Ovary (tissue), 9 donors: ENCODE results near the gene THAP2. TPM values are rescaled to one million over a fixed set of nuclear protein-coding genes. Genes with fewer than 3 reads are reported as not detected.

Experiments
- DNase-seq, 5 donors: peaks; one replicate each; pipeline ENCODE4 v3.0.0-alpha.2; 2019 to 2020
- H3K27ac ChIP-seq, 2 donors: fragments of 200-600 bp; one replicate each; pipeline versions ENCODE4 v1.5.1 to v1.8.0; 2019 to 2022
- H3K27me3 ChIP-seq: fragments of 200-600 bp; one replicate; pipeline ENCODE4 v1.8.0; 2022
- H3K36me3 ChIP-seq: fragments of 200-600 bp; sonication (generic); one replicate; pipeline ENCODE4 v1.5.1; 2019
- H3K4me1 ChIP-seq: one replicate; pipeline ENCODE4 v1.8.1; 2013; ENCODE audit warnings: mild to moderate bottlenecking, moderate library complexity; ENCODE audit not compliant: insufficient read depth
- H3K4me3 ChIP-seq: fragments of 200-600 bp; sonication (generic); one replicate; pipeline ENCODE4 v1.5.1; 2017
- H3K9me3 ChIP-seq, 2 donors: fragments of 200-600 bp in 1 of 2; sonication (generic) in 1 of 2; one replicate each; pipeline versions ENCODE4 v1.5.1 to v1.8.1; 2013 to 2019; ENCODE audit warnings: mild to moderate bottlenecking in 1 of 2, moderate library complexity in 1 of 2
- EP300 ChIP-seq: sonication (generic); formaldehyde crosslinking; IDR thresholded peaks from one replicate; pipeline ENCODE4 v1.6.1; 2017; ENCODE audit warnings: antibody characterized with exemption
- POLR2A ChIP-seq: fragments of 450-650 bp; IDR thresholded peaks from one replicate; pipeline ENCODE4 v1.6.1; 2017; ENCODE audit warnings: antibody characterized with exemption, mild to moderate bottlenecking, moderate library complexity
- WGBS, 3 donors: extraction: QIAGEN DNeasy Blood & Tissue Kit in 1 of 3; methylation state at CpG; one replicate each; pipeline versions ENCODE4 v1.1.5 to v1.1.7; 2013 to 2017; 5-methylcytosine and 5-hydroxymethylcytosine counted together
- intact Hi-C, 4 donors: fragments of 100-400 bp; cut with DNase I; formaldehyde crosslinking; loops; one replicate each; pipeline versions ENCODE4 v1.11.0 to v1.15.1; 2022 to 2023
- polyA plus RNA-seq, 2 donors: library from polyadenylated mRNA; stranded (reverse); fragments of 200-250 nt in 1 of 2; fragments of 350-450 nt in 1 of 2; fragmentation: Illumina TruSeq in 1 of 2; extraction: RNeasy Lipid Tissue Mini Kit (QIAGEN cat#74804) in 1 of 2; gene quantifications; one replicate each; pipeline ENCODE4 v1.2.3, GENCODE V29; 2013 to 2014
- total RNA-seq, 7 donors: library from RNA; depleted of rRNA in 2 of 7; stranded (reverse); fragments of >200 nt in 2 of 7; fragmentation: NEBNext Ultra II Directional in 3 of 7; extraction: Animal tissue kit (Norgen Biotek cat#: 25700) in 3 of 7; gene quantifications; one replicate each; pipeline versions ENCODE4 v1.1.0 to v1.2.4, GENCODE V29; 2016 to 2023
- TF ChIP-seq, protein P1 (sequence below), 3 donors: fragments of 450-650 bp in 2 of 3; fragments of 200-600 bp in 1 of 3; IDR thresholded peaks; one replicate each; pipeline versions ENCODE4 v1.5.1 to v1.8.0; 2016 to 2022; ENCODE audit warnings: antibody characterized with exemption in 3 of 3, mild to moderate bottlenecking in 1 of 3
- donor health status: DM: no; HTN: no; CAD: no; lungs with moderate emphysema.
- donor health status: DM: no; HTN: no; CAD: no.
- donor health status: Bipolar disorder and iron deficiency.
- donor health status: DM: yes; HTN: yes; CAD: no.
- donor health status: DM: no; HTN: no; CAD: no.
- donor health status: DM: yes; HTN: yes; CAD: no.

The THAP2 gene
- total and polyA plus RNA-seq, 9 donors: 3.6 to 7.5 (median 5.8) TPM

DNA sequence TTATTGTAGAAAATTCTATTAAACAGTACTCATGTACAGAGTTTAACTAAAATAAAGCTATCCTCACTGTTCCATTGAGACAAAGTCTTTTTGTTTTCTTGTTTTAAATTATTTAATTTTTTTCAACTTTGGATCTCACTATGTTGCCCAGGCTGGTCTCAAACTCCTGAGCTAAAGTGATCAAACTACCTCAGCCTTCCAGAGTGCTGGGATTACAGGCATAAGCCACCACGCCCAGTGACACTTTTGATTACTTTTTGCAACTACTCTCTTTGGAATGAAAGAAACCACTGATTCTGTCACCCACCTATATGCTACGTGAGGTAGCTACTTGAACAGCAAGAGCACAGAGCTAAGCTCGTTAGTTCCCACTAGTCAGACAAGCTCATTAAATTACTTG, 17.6 kb upstream of the THAP2 start:
- WGBS, 3 donors: 96 to 98% (median 96%) methylated on average over 3 of the region's 3 CpGs
- no peak for DNase-seq
- Histone ChIP-seq H3K9me3 (no peaks in the 10 kb centered on the region), H3K27ac (no peak overlapping the region), H3K4me3 (no peak overlapping the region), H3K4me1 (no peaks in the 10 kb centered on the region), H3K27me3 (no peaks in the 10 kb centered on the region), H3K36me3 (no peaks in the 10 kb centered on the region)
- intact Hi-C loops: no loop called here
- TF ChIP-seq, protein P1, sequence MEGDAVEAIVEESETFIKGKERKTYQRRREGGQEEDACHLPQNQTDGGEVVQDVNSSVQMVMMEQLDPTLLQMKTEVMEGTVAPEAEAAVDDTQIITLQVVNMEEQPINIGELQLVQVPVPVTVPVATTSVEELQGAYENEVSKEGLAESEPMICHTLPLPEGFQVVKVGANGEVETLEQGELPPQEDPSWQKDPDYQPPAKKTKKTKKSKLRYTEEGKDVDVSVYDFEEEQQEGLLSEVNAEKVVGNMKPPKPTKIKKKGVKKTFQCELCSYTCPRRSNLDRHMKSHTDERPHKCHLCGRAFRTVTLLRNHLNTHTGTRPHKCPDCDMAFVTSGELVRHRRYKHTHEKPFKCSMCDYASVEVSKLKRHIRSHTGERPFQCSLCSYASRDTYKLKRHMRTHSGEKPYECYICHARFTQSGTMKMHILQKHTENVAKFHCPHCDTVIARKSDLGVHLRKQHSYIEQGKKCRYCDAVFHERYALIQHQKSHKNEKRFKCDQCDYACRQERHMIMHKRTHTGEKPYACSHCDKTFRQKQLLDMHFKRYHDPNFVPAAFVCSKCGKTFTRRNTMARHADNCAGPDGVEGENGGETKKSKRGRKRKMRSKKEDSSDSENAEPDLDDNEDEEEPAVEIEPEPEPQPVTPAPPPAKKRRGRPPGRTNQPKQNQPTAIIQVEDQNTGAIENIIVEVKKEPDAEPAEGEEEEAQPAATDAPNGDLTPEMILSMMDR (IDR thresholded peaks at IDR 0.05): no peak
- no peak for TF ChIP-seq POLR2A
- no peak for TF ChIP-seq EP300

DNA sequence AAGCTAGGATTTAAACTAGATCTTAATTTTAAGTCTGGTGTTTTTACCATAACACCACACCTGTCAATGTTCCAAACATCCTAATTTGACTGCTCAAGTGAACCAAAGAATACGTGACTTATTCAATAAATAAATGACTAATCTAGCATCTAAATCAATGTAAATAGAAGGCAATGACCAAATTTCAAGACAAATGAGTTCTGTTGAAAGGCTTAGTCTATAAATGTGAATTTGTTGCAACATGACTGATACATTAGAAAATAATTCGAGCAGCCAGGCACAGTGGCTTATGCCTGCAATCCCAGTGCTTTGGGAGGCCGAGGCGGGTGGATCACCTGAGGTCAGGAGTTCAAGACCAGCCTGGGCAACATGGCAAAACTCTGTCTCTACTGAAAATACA, 15.6 kb upstream of the THAP2 start:
- no peaks in the 10 kb centered on the region for H3K27me3 ChIP-seq
- WGBS, 3 donors: 91 to 93% (median 93%) methylated on average over 4 of the region's 4 CpGs
- intact Hi-C loops: no loop called here
- H3K36me3 ChIP-seq: no peaks in the 10 kb centered on the region
- no peak overlapping the region for H3K27ac ChIP-seq
- H3K4me1 ChIP-seq: no peaks in the 10 kb centered on the region
- H3K9me3 ChIP-seq: no peaks in the 10 kb centered on the region
- no peak overlapping the region for H3K4me3 ChIP-seq
- TF ChIP-seq EP300: no peak
- TF ChIP-seq POLR2A: no peak
- TF ChIP-seq, protein P1 (IDR thresholded peaks at IDR 0.05): no peak
- no peak for DNase-seq

DNA sequence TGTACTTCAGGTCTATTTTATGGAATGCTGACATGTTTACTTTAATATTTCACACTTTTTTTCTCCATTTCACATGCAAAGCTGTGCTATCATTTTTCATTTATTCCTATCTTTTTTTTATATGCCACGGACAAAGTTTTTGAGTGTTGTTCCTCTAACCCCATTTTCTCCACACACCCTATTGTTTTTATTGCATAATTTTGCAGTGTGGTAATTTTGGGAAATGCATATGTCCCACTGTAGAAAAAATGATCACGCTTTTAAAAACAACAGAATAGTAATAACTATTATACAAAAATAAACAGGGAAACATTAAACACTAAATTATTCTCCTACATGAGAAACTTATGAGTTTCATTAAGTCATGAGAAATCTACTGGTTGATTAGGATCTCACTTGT, 14.7 kb upstream of the THAP2 start:
- Histone ChIP-seq H3K36me3 (no peaks in the 10 kb centered on the region), H3K27me3 (no peaks in the 10 kb centered on the region), H3K27ac (no peak overlapping the region), H3K4me3 (no peak overlapping the region), H3K4me1 (no peaks in the 10 kb centered on the region), H3K9me3 (no peaks in the 10 kb centered on the region)
- WGBS, 3 donors: 88 to 94% (median 92%) methylated on average over 2 of the region's 2 CpGs
- TF ChIP-seq EP300 (no peak), POLR2A (no peak)
- TF ChIP-seq, protein P1 (IDR thresholded peaks at IDR 0.05): no peak
- DNase-seq: no peak
- intact Hi-C loops: no loop called here

DNA sequence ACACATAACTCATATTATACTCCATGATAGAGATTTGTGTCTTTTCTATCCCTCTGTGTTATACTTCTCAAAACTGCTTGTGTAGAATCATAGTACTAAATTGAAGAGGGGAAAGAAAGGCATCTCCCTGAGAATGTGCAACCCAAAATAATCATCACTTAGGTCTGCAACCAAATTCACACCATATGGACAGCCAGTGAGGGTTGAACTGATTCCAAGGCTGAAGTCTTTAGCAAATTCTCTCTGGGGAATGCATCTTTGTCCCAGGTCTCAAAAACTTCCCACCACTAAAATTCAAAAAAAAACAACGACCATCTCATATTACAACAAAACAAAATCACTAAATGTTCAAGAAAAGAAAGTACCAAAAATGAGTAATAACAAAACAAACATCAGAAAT, 11.4 kb upstream of the THAP2 start:
- WGBS, 3 donors: 83 to 98% (median 91%) methylated on average over 1 of the region's 1 CpG
- Histone ChIP-seq H3K4me1 (no peaks in the 10 kb centered on the region), H3K4me3 (no peak overlapping the region), H3K36me3 (no peaks in the 10 kb centered on the region), H3K27me3 (no peaks in the 10 kb centered on the region), H3K27ac (no peak overlapping the region), H3K9me3 (no peaks in the 10 kb centered on the region)
- no peak for TF ChIP-seq EP300
- TF ChIP-seq, protein P1 (IDR thresholded peaks at IDR 0.05): no peak
- no peak for TF ChIP-seq POLR2A
- intact Hi-C loops: no loop called here
- no peak for DNase-seq

DNA sequence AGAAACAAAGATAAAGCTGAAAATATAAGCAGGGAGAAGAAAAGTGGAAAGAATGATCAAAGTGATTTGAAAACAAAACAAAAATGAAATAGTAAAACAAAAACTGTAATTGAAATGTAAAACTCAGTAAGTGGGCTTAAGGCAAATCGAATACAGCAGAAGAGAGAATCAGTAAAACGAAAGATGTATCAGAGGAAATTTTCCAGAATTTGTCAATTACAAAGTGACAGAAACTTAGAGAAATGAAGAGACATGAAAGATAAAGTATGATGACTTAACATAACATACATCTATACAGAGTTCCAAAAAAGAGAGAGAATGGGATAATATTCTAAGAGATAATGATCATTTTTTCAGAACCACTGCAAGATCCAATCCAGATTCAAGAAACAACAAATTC, 11.0 kb upstream of the THAP2 start:
- no peaks in the 10 kb centered on the region for H3K9me3 ChIP-seq
- H3K27ac ChIP-seq: no peak overlapping the region
- H3K27me3 ChIP-seq: no peaks in the 10 kb centered on the region
- no peak for DNase-seq
- no peaks in the 10 kb centered on the region for H3K36me3 ChIP-seq
- no peaks in the 10 kb centered on the region for H3K4me1 ChIP-seq
- H3K4me3 ChIP-seq: no peak overlapping the region
- TF ChIP-seq POLR2A (no peak), EP300 (no peak)
- TF ChIP-seq, protein P1 (IDR thresholded peaks at IDR 0.05): no peak
- WGBS, 3 donors: 94 to 96% (median 96%) methylated on average over 2 of the region's 2 CpGs
- intact Hi-C loops: no loop called here
